ENCODE data around the gene SNRPB. TPM values are rescaled to one million over a fixed set of nuclear protein-coding genes. Genes with fewer than 3 reads are reported as not detected.
A peak's percentile ranks its signal among the peaks of the same experiment; 100 is the strongest.

Gene SNRPB
- total RNA-seq, 1 donor from 2014 or later, result 101 TPM

- no peak for DNase-seq
Observed at GRCh38 chr20:2473516-2473915, 2.9 kb upstream of the SNRPB start.

- peak; percentile 58 for DNase-seq
Observed at GRCh38 chr20:2469991-2470422, 582 bp downstream of the SNRPB start.

- no peak for DNase-seq
Observed at GRCh38 chr20:2468581-2469407, 1.8 kb downstream of the SNRPB start.

- DNase-seq, result no peak
Observed at GRCh38 chr20:2467412-2467811, 3.2 kb downstream of the SNRPB start.

- no peak for DNase-seq
Observed at GRCh38 chr20:2465100-2465499, 5.5 kb downstream of the SNRPB start.

GRCh38 chr20:2463616-2464365 is 6.8 kb downstream of the SNRPB start:
- DNase-seq, result no peak

- DNase-seq, result no peak
Observed at GRCh38 chr20:2462484-2462883, 8.1 kb downstream of the SNRPB start.

- DNase-seq, result no peak
Observed at GRCh38 chr20:2460752-2461424, 9.7 kb downstream of the SNRPB start.

GRCh38 chr20:2459981-2460751 is 10.4 kb downstream of the SNRPB start:
- DNase-seq, result no peak

GRCh38 chr20:2458919-2459499 is 11.6 kb downstream of the SNRPB start:
- DNase-seq, result no peak

- no peak for DNase-seq
Observed at GRCh38 chr20:2455771-2456497, 14.7 kb downstream of the SNRPB start.

- no peak for DNase-seq
Observed at GRCh38 chr20:2453792-2454191, 16.8 kb downstream of the SNRPB start.

- DNase-seq, result peak; percentile 84
Observed at GRCh38 chr20:2451939-2452732, 18.5 kb downstream of the SNRPB start.

- DNase-seq, result no peak
Observed at GRCh38 chr20:2451422-2451821, 19.2 kb downstream of the SNRPB start.

GRCh38 chr20:2449386-2449785 is 21.2 kb downstream of the SNRPB start:
- DNase-seq, result no peak

GRCh38 chr20:2446845-2447244 is 23.7 kb downstream of the SNRPB start:
- DNase-seq, result no peak

GRCh38 chr20:2431185-2431584 is 39.4 kb downstream of the SNRPB start:
- DNase-seq, result no peak

- DNase-seq, result no peak
Observed at GRCh38 chr20:2430538-2430937, 40.1 kb downstream of the SNRPB start.

GRCh38 chr20:2429051-2429450 is 41.5 kb downstream of the SNRPB start:
- DNase-seq, result no peak

- DNase-seq, result no peak
Observed at GRCh38 chr20:2421247-2421646, 49.3 kb downstream of the SNRPB start.
